ENCODE measurements around the gene IL22RA1.

DNA sequence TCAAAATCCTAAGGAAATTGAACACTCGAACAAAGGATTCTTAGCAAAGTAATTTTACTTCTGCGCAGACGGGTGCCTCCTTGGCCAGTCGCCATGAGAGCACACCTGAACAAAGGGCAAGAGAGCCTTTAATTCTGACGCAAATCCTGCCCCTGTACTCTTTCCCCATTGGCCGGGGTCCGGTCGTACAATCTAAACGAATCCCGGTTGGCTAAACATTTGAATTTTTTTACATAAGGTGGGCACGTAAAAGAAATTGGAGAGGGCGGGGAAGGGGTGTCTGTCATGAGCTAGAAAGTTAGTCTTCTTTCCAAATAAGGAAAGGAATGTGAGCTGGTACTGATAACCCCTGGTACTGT lies 8.2 kb upstream of the IL22RA1 start:
- TF ChIP-seq, protein P1, sequence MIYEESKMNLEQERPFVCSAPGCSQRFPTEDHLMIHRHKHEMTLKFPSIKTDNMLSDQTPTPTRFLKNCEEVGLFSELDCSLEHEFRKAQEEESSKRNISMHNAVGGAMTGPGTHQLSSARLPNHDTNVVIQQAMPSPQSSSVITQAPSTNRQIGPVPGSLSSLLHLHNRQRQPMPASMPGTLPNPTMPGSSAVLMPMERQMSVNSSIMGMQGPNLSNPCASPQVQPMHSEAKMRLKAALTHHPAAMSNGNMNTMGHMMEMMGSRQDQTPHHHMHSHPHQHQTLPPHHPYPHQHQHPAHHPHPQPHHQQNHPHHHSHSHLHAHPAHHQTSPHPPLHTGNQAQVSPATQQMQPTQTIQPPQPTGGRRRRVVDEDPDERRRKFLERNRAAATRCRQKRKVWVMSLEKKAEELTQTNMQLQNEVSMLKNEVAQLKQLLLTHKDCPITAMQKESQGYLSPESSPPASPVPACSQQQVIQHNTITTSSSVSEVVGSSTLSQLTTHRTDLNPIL (CRISPR knock-in tag; IDR thresholded peaks at IDR 0.05; ENCODE audit: low read depth) = no peak
- no peak for TF ChIP-seq ISL1 (CRISPR knock-in tag; IDR thresholded peaks at IDR 0.05)
- no peak for TF ChIP-seq RARB (CRISPR knock-in tag; IDR thresholded peaks at IDR 0.05)
- TF ChIP-seq ARNTL (CRISPR knock-in tag; IDR thresholded peaks at IDR 0.05; ENCODE audit: borderline replicate concordance, low read depth) = no peak
- TF ChIP-seq, protein P2, sequence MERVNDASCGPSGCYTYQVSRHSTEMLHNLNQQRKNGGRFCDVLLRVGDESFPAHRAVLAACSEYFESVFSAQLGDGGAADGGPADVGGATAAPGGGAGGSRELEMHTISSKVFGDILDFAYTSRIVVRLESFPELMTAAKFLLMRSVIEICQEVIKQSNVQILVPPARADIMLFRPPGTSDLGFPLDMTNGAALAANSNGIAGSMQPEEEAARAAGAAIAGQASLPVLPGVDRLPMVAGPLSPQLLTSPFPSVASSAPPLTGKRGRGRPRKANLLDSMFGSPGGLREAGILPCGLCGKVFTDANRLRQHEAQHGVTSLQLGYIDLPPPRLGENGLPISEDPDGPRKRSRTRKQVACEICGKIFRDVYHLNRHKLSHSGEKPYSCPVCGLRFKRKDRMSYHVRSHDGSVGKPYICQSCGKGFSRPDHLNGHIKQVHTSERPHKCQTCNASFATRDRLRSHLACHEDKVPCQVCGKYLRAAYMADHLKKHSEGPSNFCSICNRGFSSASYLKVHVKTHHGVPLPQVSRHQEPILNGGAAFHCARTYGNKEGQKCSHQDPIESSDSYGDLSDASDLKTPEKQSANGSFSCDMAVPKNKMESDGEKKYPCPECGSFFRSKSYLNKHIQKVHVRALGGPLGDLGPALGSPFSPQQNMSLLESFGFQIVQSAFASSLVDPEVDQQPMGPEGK (CRISPR knock-in tag; IDR thresholded peaks at IDR 0.05; ENCODE audit: borderline replicate concordance) = no peak
- TF ChIP-seq TOX (CRISPR knock-in tag; IDR thresholded peaks at IDR 0.05; ENCODE audit: borderline replicate concordance) = no peak
- TF ChIP-seq, protein P3, sequence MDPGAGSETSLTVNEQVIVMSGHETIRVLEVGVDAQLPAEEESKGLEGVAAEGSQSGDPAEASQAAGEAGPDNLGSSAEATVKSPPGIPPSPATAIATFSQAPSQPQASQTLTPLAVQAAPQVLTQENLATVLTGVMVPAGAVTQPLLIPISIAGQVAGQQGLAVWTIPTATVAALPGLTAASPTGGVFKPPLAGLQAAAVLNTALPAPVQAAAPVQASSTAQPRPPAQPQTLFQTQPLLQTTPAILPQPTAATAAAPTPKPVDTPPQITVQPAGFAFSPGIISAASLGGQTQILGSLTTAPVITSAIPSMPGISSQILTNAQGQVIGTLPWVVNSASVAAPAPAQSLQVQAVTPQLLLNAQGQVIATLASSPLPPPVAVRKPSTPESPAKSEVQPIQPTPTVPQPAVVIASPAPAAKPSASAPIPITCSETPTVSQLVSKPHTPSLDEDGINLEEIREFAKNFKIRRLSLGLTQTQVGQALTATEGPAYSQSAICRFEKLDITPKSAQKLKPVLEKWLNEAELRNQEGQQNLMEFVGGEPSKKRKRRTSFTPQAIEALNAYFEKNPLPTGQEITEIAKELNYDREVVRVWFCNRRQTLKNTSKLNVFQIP (CRISPR knock-in tag; IDR thresholded peaks at IDR 0.05; ENCODE audit: borderline replicate concordance, low read depth) = no peak
- TF ChIP-seq ZNF70 (CRISPR knock-in tag; IDR thresholded peaks at IDR 0.05) = no peak

All from SK-N-SH treated with all-trans-retinoic acid at 6 μM for 48 hours (cell line).